CD1c-positive myeloid dendritic cell (primary cell): ENCODE data around the gene HNF1B.
"Not testable (repeated sequence)": the region's sequence is repeated elsewhere in the genome, so short reads cannot be mapped to it uniquely, and the experiment has no call there.

Source experiments
- DNase-seq: peaks from one replicate; pipeline ENCODE4 v3.0.0-alpha.2; 2016; ENCODE audit errors: extremely low spot score

Gene HNF1B, protein sequence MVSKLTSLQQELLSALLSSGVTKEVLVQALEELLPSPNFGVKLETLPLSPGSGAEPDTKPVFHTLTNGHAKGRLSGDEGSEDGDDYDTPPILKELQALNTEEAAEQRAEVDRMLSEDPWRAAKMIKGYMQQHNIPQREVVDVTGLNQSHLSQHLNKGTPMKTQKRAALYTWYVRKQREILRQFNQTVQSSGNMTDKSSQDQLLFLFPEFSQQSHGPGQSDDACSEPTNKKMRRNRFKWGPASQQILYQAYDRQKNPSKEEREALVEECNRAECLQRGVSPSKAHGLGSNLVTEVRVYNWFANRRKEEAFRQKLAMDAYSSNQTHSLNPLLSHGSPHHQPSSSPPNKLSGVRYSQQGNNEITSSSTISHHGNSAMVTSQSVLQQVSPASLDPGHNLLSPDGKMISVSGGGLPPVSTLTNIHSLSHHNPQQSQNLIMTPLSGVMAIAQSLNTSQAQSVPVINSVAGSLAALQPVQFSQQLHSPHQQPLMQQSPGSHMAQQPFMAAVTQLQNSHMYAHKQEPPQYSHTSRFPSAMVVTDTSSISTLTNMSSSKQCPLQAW

GRCh38 chr17:37744961-37745800 lies at the start of gene HNF1B:
Gene HNF1B, minus strand, starts transcription at chr17:37745059. Its CDS starts 175 bp downstream, at chr17:37744884.
- DNase-seq, result peak; percentile 75

GRCh38 chr17:37792787-37793186 lies 47.9 kb upstream of the HNF1B start:
- DNase-seq, result no peak

DNA sequence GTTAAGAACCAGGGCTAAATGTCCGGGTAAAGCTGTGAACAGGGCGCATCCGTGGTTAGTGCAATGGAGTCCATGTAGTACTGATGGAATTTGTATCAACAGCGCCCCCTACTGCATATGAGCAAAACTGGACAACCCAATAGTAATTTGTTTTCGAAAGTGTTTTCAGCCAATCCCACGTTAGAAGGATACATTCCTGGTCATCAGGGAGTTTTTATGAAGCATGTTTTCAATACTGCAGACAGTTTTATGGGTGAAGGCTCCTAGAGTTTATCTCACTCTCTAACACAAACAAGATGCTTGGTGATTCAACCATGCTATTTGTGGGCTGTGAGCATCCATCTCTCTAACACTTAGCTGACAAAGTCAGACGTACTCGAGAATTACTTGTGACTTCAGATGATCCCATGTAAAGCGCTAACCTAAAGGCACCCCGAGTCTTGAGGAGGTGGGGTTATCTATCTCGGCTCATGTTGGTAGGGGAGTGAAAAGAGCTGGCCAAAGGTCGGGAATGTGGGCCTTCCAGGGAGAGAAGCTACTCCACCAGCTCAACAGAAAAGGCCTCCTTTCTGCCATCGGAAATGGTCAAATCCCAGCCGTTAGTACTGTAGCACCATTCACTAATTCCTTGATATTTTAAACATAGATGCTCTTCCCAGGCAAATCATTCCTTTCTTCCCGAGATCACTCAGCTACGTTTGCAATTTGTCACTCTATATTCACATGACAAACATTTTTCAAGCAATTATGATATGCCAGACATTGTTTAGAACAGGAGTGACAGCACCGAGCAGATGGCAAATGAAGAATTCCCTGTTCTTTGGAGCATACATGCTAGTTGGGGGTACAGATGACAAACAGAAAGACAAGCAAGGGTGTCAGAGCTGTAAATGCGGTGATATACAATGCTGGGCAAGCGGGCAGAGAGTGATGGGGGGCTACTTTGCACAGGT lies 46.9 kb upstream of the HNF1B start:
- DNase-seq, result peak; percentile 61

DNA sequence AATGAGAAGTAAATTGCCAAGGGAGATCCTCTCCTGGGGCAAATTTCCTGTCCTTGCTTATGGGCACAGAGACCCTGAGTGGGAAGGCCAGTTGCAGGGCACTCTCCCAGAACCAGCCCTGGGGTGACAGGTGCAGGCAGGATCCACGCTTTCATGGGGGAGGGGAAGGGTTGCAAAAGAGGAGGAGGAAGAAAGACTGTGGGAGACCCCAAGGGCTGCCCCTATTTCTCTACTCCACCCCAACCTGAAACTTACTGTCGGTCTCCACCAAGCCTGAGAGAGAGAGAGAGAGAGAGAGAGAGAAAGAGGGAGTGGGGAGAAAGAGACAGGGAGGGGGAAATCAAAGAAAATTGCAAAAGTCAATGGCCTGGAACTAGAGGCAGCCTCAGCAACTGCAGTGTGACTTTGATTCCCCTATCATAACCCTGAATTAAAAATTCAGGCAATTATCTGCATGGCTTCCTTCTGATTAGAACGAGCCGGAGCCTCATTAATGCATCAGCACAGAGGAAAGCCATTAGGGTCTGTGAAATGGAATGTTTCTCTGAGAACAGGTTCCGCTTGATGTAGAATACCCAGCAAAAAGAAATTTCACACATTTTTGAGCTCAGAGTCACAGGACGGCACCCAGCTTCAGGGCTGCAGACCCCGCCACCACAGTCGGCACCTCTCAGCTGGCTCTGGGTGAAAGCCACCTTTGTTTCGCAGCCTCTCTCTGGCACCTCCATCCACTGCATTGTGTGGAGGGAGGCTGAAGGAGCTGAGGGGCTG lies 45.1 kb upstream of the HNF1B start:
- DNase-seq, result no peak

DNA sequence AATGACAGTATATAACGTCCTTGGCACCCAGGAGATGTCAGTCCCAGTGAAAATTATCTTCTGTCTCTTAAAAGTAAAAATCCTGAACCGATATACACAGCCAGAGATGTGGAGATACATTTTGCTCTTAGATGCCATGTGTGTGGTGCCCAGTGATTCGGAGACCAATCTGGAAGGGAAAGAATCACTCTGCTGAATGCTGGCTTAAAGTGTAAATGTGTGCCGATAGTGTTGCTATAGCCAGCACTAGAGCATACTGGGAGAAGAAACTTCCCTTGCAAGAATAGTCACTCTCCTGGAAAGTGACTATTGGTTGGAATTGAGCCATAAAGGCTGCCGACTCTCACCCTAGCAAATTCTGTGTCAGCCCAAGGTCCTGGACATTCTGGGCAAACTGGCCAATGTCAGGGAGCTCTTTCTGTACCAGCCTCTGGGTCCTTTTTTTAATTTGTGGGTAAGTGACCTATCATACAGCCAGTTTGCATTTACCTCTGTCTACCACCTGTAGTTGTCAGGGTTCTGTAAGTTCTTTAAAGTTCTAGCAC lies 44.2 kb upstream of the HNF1B start:
- DNase-seq, result no peak

GRCh38 chr17:37788526-37788925 lies 43.7 kb upstream of the HNF1B start:
- no peak for DNase-seq

- no peak for DNase-seq
Observed at GRCh38 chr17:37787055-37787757, 42.3 kb upstream of the HNF1B start.

DNA sequence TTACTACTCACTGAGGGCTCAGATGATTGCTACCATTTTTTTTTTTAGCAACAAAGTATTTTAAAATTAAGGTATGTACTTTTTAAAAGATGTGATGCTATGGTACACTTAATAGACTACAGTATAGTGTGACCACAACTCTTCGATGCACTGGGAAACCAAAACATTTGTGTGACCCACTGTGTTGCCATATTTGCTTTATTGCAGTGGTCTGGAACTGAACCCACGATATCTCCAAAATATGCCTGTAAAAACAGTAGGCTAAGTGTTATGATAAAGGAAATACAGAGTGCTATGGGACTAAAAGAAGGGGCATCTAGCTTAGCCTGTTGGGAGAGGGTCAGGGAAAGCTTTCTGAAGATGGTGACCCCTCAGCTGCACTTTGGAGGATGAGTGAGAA lies 41.6 kb upstream of the HNF1B start:
- no peak for DNase-seq

DNA sequence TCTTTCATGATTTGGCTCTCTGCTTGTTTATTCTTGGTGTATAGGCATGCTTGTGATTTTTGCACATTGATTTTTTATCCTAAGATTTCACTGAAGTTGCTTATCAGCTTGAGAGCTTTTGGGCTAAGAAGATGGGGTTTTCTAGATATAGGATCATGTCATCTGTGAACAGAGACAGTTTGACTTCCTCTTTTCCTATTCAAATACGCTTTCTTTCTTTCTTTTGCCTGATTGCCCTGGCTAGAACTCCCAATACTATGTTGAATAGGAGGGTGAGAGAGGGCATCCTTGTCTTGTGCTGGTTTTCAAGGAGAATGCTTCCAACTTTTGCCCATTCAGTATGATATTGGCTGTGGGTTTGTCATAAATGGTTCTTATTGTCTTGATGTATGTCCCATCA lies 37.6 kb upstream of the HNF1B start:
- not testable (repeated sequence) for DNase-seq

GRCh38 chr17:37781451-37781850 lies 36.6 kb upstream of the HNF1B start:
- DNase-seq, result no peak

GRCh38 chr17:37779554-37779953 lies 34.7 kb upstream of the HNF1B start:
- DNase-seq, result no peak

DNA sequence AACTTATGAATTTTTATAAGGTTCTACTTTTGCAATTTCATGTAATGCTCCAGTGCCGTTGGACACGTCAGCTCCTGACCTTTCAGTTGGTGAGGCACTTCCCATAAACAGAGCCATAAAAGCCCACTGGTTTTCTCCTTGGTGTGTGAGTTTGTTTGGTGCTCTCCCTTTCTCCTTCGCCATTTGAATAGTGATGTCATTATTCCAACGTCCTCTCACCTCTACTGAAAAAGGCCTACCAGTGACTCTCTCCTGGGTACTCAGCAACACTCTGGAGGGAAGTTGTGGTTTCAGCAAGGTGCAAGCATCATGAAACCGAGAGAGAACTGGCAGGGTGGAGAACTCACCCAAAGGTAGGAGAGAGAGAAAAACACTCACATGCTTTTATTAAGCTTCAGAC lies 29.6 kb upstream of the HNF1B start:
- DNase-seq, result peak; percentile 26

- DNase-seq, result no peak
Observed at GRCh38 chr17:37772982-37773381, 28.1 kb upstream of the HNF1B start.

DNA sequence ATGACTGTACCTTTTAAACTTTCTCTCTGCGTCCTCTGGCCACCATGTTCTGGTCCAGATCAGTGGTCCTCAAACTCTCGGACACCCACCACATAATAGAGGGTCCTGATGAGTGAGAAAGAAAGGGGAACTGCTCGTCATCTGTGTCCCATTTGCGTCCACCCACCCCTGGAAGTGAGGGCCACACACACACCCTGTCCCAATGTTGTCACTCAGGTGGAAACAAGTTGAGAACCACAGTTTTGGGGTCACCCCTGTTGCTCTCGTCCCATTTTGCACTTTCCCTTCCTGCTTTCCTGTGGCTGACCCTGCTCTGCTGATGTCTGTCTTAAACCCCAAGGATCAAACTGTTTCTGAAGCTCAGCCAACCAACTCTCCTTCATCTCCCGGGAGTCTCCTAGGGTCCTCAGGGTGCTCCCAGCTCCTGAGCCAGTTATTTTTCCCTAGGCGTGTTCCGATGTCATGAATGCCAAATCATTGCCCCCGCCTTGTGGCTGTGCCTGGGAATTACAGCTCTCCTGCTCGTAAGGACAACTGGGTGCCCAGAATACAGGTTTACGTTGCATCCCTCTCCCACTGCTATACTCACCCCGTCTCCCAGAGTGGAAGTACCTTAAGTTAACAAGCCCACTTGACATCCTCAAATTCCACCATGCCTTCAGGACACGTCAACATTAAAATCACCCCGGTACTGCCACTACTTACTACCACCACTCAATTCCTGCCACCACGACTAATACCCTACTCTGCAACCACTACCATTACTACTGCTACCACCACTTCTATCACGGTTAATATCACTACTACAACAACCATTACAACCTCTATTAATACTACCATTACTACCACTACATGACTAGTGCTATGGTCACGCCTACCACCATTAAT lies 26.0 kb upstream of the HNF1B start:
- peak; percentile 51 for DNase-seq

DNA sequence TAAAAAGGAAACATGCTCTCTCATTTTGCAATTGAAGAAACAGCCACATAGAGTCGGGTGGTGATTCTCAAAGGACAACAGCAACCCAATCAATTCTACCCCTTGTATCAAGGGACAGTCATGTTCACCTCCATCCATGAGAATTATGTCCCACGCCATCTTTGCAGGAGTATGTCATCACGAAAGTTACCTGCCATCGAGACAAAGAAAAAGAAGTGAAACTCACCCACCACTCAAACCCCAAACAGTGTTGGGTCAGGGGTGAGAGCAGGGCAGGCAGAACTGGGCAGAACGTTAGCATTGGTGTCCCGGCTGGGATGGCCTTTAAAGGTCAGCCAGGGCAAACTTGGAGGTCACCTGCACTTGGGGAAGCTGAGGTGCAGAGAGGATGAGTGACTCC lies 24.2 kb upstream of the HNF1B start:
- DNase-seq, result no peak

DNA sequence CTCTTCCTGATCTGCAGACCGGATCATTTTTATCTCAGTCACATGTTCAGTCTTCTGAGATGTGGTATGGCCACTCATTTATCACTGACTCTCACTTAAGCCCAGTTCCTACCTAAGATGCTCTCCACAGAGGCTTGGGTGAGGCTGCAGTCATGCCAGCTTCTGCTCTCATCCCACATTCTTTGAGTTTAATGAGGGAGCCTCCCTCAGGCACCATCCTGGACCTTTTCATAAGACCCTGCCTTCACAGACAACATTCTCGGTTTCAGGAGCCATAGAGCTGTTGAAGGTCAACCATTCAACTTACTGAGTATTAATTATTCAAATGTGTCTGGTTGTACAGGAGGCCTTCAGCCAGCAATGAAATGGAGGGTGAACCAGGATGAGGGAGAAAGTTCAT lies 23.6 kb upstream of the HNF1B start:
- DNase-seq, result no peak

DNA sequence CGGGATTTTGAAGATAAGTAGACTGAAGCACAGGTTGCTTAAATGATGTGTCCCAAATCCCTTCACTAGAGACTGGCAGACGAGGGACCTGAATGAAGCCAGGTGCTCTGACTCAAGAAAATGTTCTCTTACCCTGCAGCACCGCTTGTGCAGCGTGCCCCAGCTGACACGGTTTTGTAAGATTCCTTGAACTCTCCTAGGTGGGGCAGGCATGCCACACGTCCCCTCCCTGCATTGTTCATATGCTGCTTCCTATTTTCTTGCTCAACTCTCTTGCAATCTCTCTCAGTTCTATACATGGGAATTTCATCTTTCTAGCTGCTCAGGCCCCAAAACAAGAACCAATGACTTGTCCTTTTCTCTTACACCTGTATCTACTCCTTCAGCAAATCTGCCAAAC lies 22.1 kb upstream of the HNF1B start:
- DNase-seq, result peak; percentile 41

GRCh38 chr17:37764383-37764782 lies 19.5 kb upstream of the HNF1B start:
- no peak for DNase-seq

- DNase-seq, result no peak
Observed at GRCh38 chr17:37762666-37763065, 17.8 kb upstream of the HNF1B start.
